ENCODE data around the gene RAD52.
"Not testable (repeated sequence)": the region's sequence is repeated elsewhere in the genome, so short reads cannot be mapped to it uniquely, and the experiment has no call there.

Gene RAD52

GRCh38 chr12:966724-967123 lies 17.2 kb upstream of the RAD52 start:
- no peak for DNase-seq

- DNase-seq = no peak
These were observed 9.2 kb upstream of the RAD52 start for GRCh38 chr12:958588-959123.

- no peak for DNase-seq
These were observed 6.4 kb upstream of the RAD52 start for GRCh38 chr12:955939-956338.

GRCh38 chr12:954741-955140 lies 5.2 kb upstream of the RAD52 start:
- DNase-seq = no peak

GRCh38 chr12:953776-954175 lies 4.3 kb upstream of the RAD52 start:
- no peak for DNase-seq

GRCh38 chr12:951176-951575 lies 1.7 kb upstream of the RAD52 start:
- no peak for DNase-seq

GRCh38 chr12:948238-948637 lies 1.3 kb downstream of the RAD52 start:
- no peak for DNase-seq

GRCh38 chr12:946631-947030 lies 2.9 kb downstream of the RAD52 start:
- no peak for DNase-seq

GRCh38 chr12:946212-946611 lies 3.3 kb downstream of the RAD52 start:
- DNase-seq = no peak

- no peak for DNase-seq
These were observed 5.3 kb downstream of the RAD52 start for GRCh38 chr12:944211-944610.

- DNase-seq = no peak
These were observed 6.4 kb downstream of the RAD52 start for GRCh38 chr12:943051-943450.

- DNase-seq = no peak
These were observed 10.7 kb downstream of the RAD52 start for GRCh38 chr12:938810-939209.

GRCh38 chr12:936377-937345 lies 12.8 kb downstream of the RAD52 start:
- no peak for DNase-seq

- not testable (repeated sequence) for DNase-seq
These were observed 13.6 kb downstream of the RAD52 start for GRCh38 chr12:935891-936290.

- no peak for DNase-seq
These were observed 17.9 kb downstream of the RAD52 start for GRCh38 chr12:931591-931990.

GRCh38 chr12:931060-931459 lies 18.4 kb downstream of the RAD52 start:
- no peak for DNase-seq

- no peak for DNase-seq
These were observed 22.9 kb downstream of the RAD52 start for GRCh38 chr12:926641-927040.

GRCh38 chr12:922285-922684 lies 27.2 kb downstream of the RAD52 start:
- DNase-seq = no peak

- no peak for DNase-seq
These were observed 28.8 kb downstream of the RAD52 start for GRCh38 chr12:920676-921075.

GRCh38 chr12:916712-917445 lies 32.6 kb downstream of the RAD52 start:
- DNase-seq = no peak

- DNase-seq = no peak
These were observed 33.3 kb downstream of the RAD52 start for GRCh38 chr12:916240-916639.

- DNase-seq = no peak
These were observed 34.4 kb downstream of the RAD52 start for GRCh38 chr12:915090-915489.

- DNase-seq = no peak
These were observed 35.4 kb downstream of the RAD52 start for GRCh38 chr12:913919-914698.

All from GDM1 (cell line).